HepG2 (cell line): ENCODE results near the gene TRAPPC3. TPM values are rescaled to one million over a fixed set of nuclear protein-coding genes. Genes with fewer than 3 reads are reported as not detected.

Experiments used
- ATAC-seq: fragments of 200-7000 bp; cut with Tn5 transposase; 3 replicates; pipeline ENCODE4 v1.9.1; 2020; ENCODE audit warnings: mild to moderate bottlenecking, moderate library complexity
- BruUV-seq: library from RNA; stranded (reverse); fragments of 400-500 nt; replicated peaks from 2 replicates; lab custom pipeline; 2021; lab: Mats Ljungman, UMichigan
- CTCF ChIA-PET: fragments of 300-600 bp; formaldehyde crosslinking; extraction: SDS; loops from one replicate; lab custom pipeline; 2021; ENCODE audit warnings: low total read pairs, inconsistent platforms, low intra/inter-chr PET ratio; lab: Yijun Ruan, JAX
- POLR2A ChIA-PET: fragments of 350-600 bp; sonication (Branson Sonifier 250); formaldehyde crosslinking; loops from one replicate; lab custom pipeline; 2020; ENCODE audit warnings: antibody characterized with exemption, inconsistent platforms; lab: Yijun Ruan, JAX
- DNase-seq: peaks from one replicate; pipeline ENCODE4 v3.0.0-alpha.2; 2015; ENCODE audit warnings: low spot score
- FAIRE-seq: peaks from 3 replicates; lab custom pipeline; 2011; peaks lifted over from hg19 to GRCh38; lab: Jason Lieb, UNC
- H2AFZ ChIP-seq: one replicate; pipeline ENCODE4 v1.6.1; 2011; ENCODE audit warnings: low read length, inconsistent platforms
- H3K27ac ChIP-seq: fragments of 300-600 bp; 3 replicates; pipeline ENCODE4 v1.8.0; 2011; ENCODE audit warnings: mixed run types, mild to moderate bottlenecking, mixed read lengths, low read length, inconsistent platforms; ENCODE audit not compliant: insufficient read depth; ENCODE audit errors: extremely low read length
- H3K27me3 ChIP-seq, 2 experiments: fragments of 200-600 bp in 1 of 2; 2 replicates in 1 of 2; 3 replicates in 1 of 2; pipeline versions ENCODE4 v1.6.0 to v1.8.0; 2011; ENCODE audit warnings: low read length in 2 of 2, mild to moderate bottlenecking in 2 of 2, moderate library complexity in 2 of 2, inconsistent platforms in 1 of 2; ENCODE audit not compliant: insufficient read depth in 2 of 2, control insufficient read depth in 1 of 2
- H3K36me3 ChIP-seq, 2 experiments: fragments of 200-600 bp in 1 of 2; replicated peaks in 1 of 2; 2 replicates in 1 of 2; 3 replicates in 1 of 2; pipeline versions ENCODE4 v1.5.1 to v1.8.0; 2011; ENCODE audit warnings: low read length in 2 of 2, inconsistent platforms in 1 of 2; ENCODE audit not compliant: insufficient read depth in 2 of 2, control insufficient read depth in 1 of 2
- H3K4me1 ChIP-seq: 2 replicates; pipeline ENCODE4 v1.5.1; 2012; ENCODE audit warnings: low read length, inconsistent platforms; ENCODE audit not compliant: insufficient read depth
- H3K4me2 ChIP-seq: 2 replicates; pipeline ENCODE4 v1.6.0; 2011; ENCODE audit warnings: low read depth, low read length, inconsistent platforms
- H3K4me3 ChIP-seq, 3 experiments: fragments of 200-600 bp in 1 of 3; sonication (generic), shearing (Covaris generic) in 1 of 3; replicated peaks in 1 of 3; 2 replicates each; pipeline ENCODE4 v1.5.1; 2011 to 2016; ENCODE audit warnings: low read length in 3 of 3, inconsistent platforms in 2 of 3, low read depth in 2 of 3, mild to moderate bottlenecking in 2 of 3, control low read depth in 1 of 3, mixed read lengths in 1 of 3; ENCODE audit not compliant: insufficient read depth in 1 of 3
- H3K79me2 ChIP-seq: one replicate; pipeline ENCODE4 v1.6.1; 2011; ENCODE audit warnings: low read length, inconsistent platforms; ENCODE audit not compliant: insufficient read depth
- H3K9ac ChIP-seq: 2 replicates; pipeline ENCODE4 v1.6.0; 2011; ENCODE audit warnings: mild to moderate bottlenecking, low read depth, low read length, inconsistent platforms; ENCODE audit not compliant: insufficient read depth
- H3K9me3 ChIP-seq: 2 replicates; pipeline ENCODE4 v1.5.1; 2012; ENCODE audit warnings: mild to moderate bottlenecking, low read length
- H4K20me1 ChIP-seq: 2 replicates; pipeline ENCODE4 v1.6.0; 2011; ENCODE audit warnings: inconsistent platforms, mild to moderate bottlenecking, low read length, moderate library complexity; ENCODE audit not compliant: insufficient read depth
- CHD2 ChIP-seq: IDR thresholded peaks from 2 replicates; pipeline ENCODE4 v1.6.1; 2011; ENCODE audit warnings: low read depth, low read length, improper control_type of control experiment
- ETV5 ChIP-seq: IDR thresholded peaks from 2 replicates; pipeline ENCODE4 v1.6.1; 2018; ENCODE audit warnings: missing biosample characterization, missing genetic modification reagents, inconsistent platforms, borderline replicate concordance
- FOXO1 ChIP-seq: sonication (generic); formaldehyde crosslinking; IDR thresholded peaks from 2 replicates; pipeline ENCODE4 v1.4.0; 2020; ENCODE audit warnings: missing genetic modification reagents
- HCFC1 ChIP-seq: fragments of 150-350 bp; IDR thresholded peaks from 2 replicates; pipeline ENCODE4 v1.6.1; 2014; ENCODE audit warnings: low read depth, low read length
- KLF16 ChIP-seq, 2 experiments: sonication (generic) in 1 of 2; formaldehyde crosslinking in 1 of 2; IDR thresholded peaks; 2 replicates each; pipeline versions ENCODE4 v1.6.1 to v1.8.0; 2016 to 2023; ENCODE audit warnings: missing genetic modification reagents in 2 of 2, missing compliant biosample characterization in 1 of 2
- MAFF ChIP-seq: IDR thresholded peaks from 2 replicates; pipeline ENCODE4 v1.6.1; 2011; ENCODE audit warnings: low read depth, low read length, improper control_type of control experiment
- RAD51 ChIP-seq: fragments of 450-650 bp; IDR thresholded peaks from 2 replicates; pipeline ENCODE4 v1.6.1; 2016; ENCODE audit warnings: borderline replicate concordance
- SMYD3 ChIP-seq: sonication (generic); formaldehyde crosslinking; IDR thresholded peaks from 2 replicates; pipeline ENCODE4 v1.8.1; 2023; ENCODE audit warnings: mild to moderate bottlenecking, missing genetic modification reagents
- SOX13 ChIP-seq, 3 experiments: fragments of 450-650 bp in 1 of 3; sonication (generic) in 1 of 3; formaldehyde crosslinking in 1 of 3; IDR thresholded peaks in 2 of 3; conservative IDR thresholded peaks in 1 of 3; 2 replicates each; pipeline versions ENCODE4 v1.5.0 to v1.6.1; 2016 to 2020; ENCODE audit warnings: antibody characterized with exemption in 1 of 3, mild to moderate bottlenecking in 1 of 3, missing compliant biosample characterization in 1 of 3, missing genetic modification reagents in 1 of 3, moderate library complexity in 1 of 3
- TBP ChIP-seq: sonication (generic); formaldehyde crosslinking; IDR thresholded peaks from 2 replicates; pipeline ENCODE4 v1.5.0; 2020; ENCODE audit warnings: missing genetic modification reagents
- ZBTB1 ChIP-seq: sonication (generic); formaldehyde crosslinking; IDR thresholded peaks from 2 replicates; pipeline ENCODE4 v1.4.0; 2020; ENCODE audit warnings: missing genetic modification reagents, borderline replicate concordance
- ZBTB7A ChIP-seq: sonication (generic); formaldehyde crosslinking; IDR thresholded peaks from 2 replicates; pipeline ENCODE4 v1.8.0; 2022; ENCODE audit warnings: mild to moderate bottlenecking, missing genetic modification reagents
- ZC3H13 ChIP-seq: sonication (generic); formaldehyde crosslinking; IDR thresholded peaks from 2 replicates; pipeline ENCODE4 v1.8.1; 2023; ENCODE audit warnings: mild to moderate bottlenecking, missing genetic modification reagents, moderate library complexity
- ZFX ChIP-seq: sonication (generic); formaldehyde crosslinking; IDR thresholded peaks from 2 replicates; pipeline ENCODE4 v1.4.0; 2020; ENCODE audit warnings: mild to moderate bottlenecking, low read depth, missing genetic modification reagents, moderate library complexity
- ZNF441 ChIP-seq: sonication (generic); formaldehyde crosslinking; IDR thresholded peaks from 2 replicates; pipeline ENCODE4 v1.7.0; 2021; ENCODE audit warnings: missing genetic modification reagents, borderline replicate concordance
- ZNF777 ChIP-seq: sonication (generic); formaldehyde crosslinking; IDR thresholded peaks from 2 replicates; pipeline ENCODE4 v1.4.0; 2020; ENCODE audit warnings: missing genetic modification reagents
- ZSCAN29 ChIP-seq: sonication (generic); formaldehyde crosslinking; conservative IDR thresholded peaks from 2 replicates; pipeline ENCODE4 v1.4.0; 2020; ENCODE audit warnings: mild to moderate bottlenecking, missing genetic modification reagents
- WGBS: methylation state at CpG from one replicate; pipeline ENCODE4 v1.1.6; 2017; ENCODE audit warnings: low lambda C conversion rate; 5-methylcytosine and 5-hydroxymethylcytosine counted together
- in situ Hi-C: cut with HindIII; loops from 2 replicates; pipeline ENCODE4 v1.10.0; 2017; ENCODE audit warnings: low pct_unique_long_range_greater_than_20kb; ENCODE audit not compliant: extremely low pct_ligation_motif_present
- intact Hi-C: fragments of 100-400 bp; cut with micrococcal nuclease; formaldehyde crosslinking; loops from one replicate; pipeline ENCODE4 v1.10.0; 2022; ENCODE audit not compliant: unreplicated experiment
- polyA plus RNA-seq, 8 experiments: library from polyadenylated mRNA; depleted of rRNA in 3 of 8; stranded (reverse) in 7 of 8; unstranded in 1 of 8; fragments of >200 nt; fragmentation: Illumina TruSeq in 4 of 8; extraction: Trizol in 4 of 8; gene quantifications; 2 replicates each; pipeline versions ENCODE4 v1.2.1 to v1.2.3, GENCODE V29; 2011 to 2016; ENCODE audit warnings: low read depth in 4 of 8, missing spikeins in 1 of 8, mixed read lengths in 1 of 8; ENCODE audit not compliant: insufficient read depth in 1 of 8
- total RNA-seq, 5 experiments: library from RNA; depleted of rRNA; stranded (reverse); fragments of >200 nt; fragmentation: Illumina TruSeq; extraction: Trizol; gene quantifications; 2 replicates each; pipeline ENCODE4 v1.2.3, GENCODE V29; 2016; ENCODE audit warnings: low read depth in 1 of 5
- TF ChIP-seq, protein P1 (sequence below): sonication (generic); formaldehyde crosslinking; IDR thresholded peaks from 2 replicates; pipeline ENCODE4 v1.8.1; 2023; ENCODE audit warnings: missing genetic modification reagents, inconsistent platforms, borderline replicate concordance

Gene TRAPPC3
- total and polyA plus RNA-seq, 2 of the 13 experiments (the other 11 are each of a cell fraction or from before 2014, with no cell fraction given), result 53.7 to 62.4 TPM

DNA sequence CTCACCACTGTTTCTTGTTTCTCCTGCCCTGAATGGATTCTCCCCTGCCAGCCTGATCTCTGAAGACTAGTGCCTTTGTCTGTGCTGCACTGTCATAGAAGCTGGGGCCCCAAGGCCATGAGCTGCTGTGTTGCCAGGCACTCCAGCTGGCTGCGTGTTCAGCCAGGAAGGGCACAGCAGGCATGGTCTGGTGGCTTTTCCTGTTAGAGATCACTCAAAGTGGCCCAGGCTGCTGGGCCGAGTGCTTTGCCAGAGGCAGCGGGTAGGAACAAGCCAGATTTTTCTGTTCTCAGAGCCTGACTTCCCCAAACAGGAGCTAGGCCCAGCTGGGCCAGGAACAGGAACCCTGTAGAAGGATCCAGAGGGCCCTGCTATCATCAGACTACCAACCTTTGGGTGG is 55.4 kb downstream of the TRAPPC3 start:
- Histone ChIP-seq H3K9me3 (no peaks in the 10 kb centered on the region), H3K79me2 (peaks cover 21% of the 10 kb centered on the region), H3K27me3 (no peaks in the 10 kb centered on the region; a peak in 1 of 5 replicates), H3K4me1 (peaks cover 28% of the 10 kb centered on the region), H2AFZ (no peak overlapping the region), H3K4me3 (no peak overlapping the region), H4K20me1 (0 out of 2 replicates have a peak, but pooled peaks cover 3% of the 10 kb centered on the region), H3K4me2 (no peak overlapping the region), H3K9ac (no peak overlapping the region), H3K27ac (no peak overlapping the region), H3K36me3 (peaks cover 35 to 51% of the 10 kb centered on the region in 2 experiments)
- POLR2A ChIA-PET, result no interaction called here
- CTCF ChIA-PET, result no interaction called here
- no peak for ATAC-seq
- DNase-seq, result no peak
- 80% methylated on average over 1 of the region's 3 CpGs for WGBS
- in situ Hi-C loops (no loop called here), intact Hi-C loops (no loop called here)
- FAIRE-seq, result no peak
- no peak for TF ChIP-seq HCFC1
- TF ChIP-seq MAFF, result no peak
- TF ChIP-seq TBP (CRISPR knock-in tag), result no peak
- no peak for TF ChIP-seq ETV5
- TF ChIP-seq ZNF441, result no peak
- TF ChIP-seq ZBTB7A, result no peak
- no peak for TF ChIP-seq KLF16 (CRISPR knock-in tag; IDR thresholded peaks at IDR 0.05)
- TF ChIP-seq ZBTB1, result no peak
- TF ChIP-seq SMYD3 (CRISPR knock-in tag), result no peak
- TF ChIP-seq, protein P1, sequence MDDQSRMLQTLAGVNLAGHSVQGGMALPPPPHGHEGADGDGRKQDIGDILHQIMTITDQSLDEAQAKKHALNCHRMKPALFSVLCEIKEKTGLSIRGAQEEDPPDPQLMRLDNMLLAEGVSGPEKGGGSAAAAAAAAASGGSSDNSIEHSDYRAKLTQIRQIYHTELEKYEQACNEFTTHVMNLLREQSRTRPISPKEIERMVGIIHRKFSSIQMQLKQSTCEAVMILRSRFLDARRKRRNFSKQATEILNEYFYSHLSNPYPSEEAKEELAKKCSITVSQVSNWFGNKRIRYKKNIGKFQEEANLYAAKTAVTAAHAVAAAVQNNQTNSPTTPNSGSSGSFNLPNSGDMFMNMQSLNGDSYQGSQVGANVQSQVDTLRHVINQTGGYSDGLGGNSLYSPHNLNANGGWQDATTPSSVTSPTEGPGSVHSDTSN (CRISPR knock-in tag), result no peak
- TF ChIP-seq ZC3H13 (CRISPR knock-in tag), result no peak
- TF ChIP-seq SOX13 (IDR thresholded peaks at IDR 0.05), result no peak
- TF ChIP-seq SOX13 (CRISPR knock-in tag; conservative IDR thresholded peaks at IDR 0.05 in 1 of 2, IDR thresholded peaks at IDR 0.05 in 1 of 2), result no peak
- TF ChIP-seq FOXO1 (CRISPR knock-in tag), result no peak
- no peak for TF ChIP-seq ZSCAN29
- no peak for TF ChIP-seq ZNF777 (CRISPR knock-in tag)
- TF ChIP-seq RAD51, result no peak
- TF ChIP-seq CHD2, result no peak
- no peak for TF ChIP-seq ZFX (CRISPR knock-in tag)
- no TSS peak for BruUV-seq
